ENCODE data around the gene CCDC142.

CCDC142 gene

GRCh38 chr2:74474899-74475298 is 7.9 kb downstream of the CCDC142 start:
- Histone ChIP-seq H3K4me3 (ENCODE audit: low read length) (no peak overlapping the region), H3K79me2 (ENCODE audit: low read length) (peaks cover 6% of the 10 kb centered on the region), H3K27me3 (replicated peaks; ENCODE audit: insufficient read depth, low read length) (no peaks in the 10 kb centered on the region), H3K4me2 (ENCODE audit: low read depth, low read length) (no peak overlapping the region), H2AFZ (ENCODE audit: low read length) (no peak overlapping the region), H3F3A (ENCODE audit: insufficient read depth, low read length) (peaks cover 34% of the 10 kb centered on the region), H3K9ac (ENCODE audit: low read length) (no peak overlapping the region), H3K9me3 (replicated peaks; ENCODE audit: insufficient read depth, low read length) (no peaks in the 10 kb centered on the region), H3K4me1 (ENCODE audit: low read length) (peaks cover 5% of the 10 kb centered on the region; the same call in 1 of the 2 replicates), H3K36me3 (replicated peaks; ENCODE audit: insufficient read depth, low read length) (no peaks in the 10 kb centered on the region; the same call in 1 of the 2 replicates), H3K27ac (ENCODE audit: low read length) (no peak overlapping the region), H4K20me1 (ENCODE audit: insufficient read depth, low read length) (no peaks in the 10 kb centered on the region), H3K9me2 (replicated peaks; ENCODE audit: insufficient read depth, low read length) (no peaks in the 10 kb centered on the region)
- DNase-seq = no peak
- peak; percentile 21 for TF ChIP-seq CTCF (IDR thresholded peaks at IDR 0.05; ENCODE audit: low read length)
- TF ChIP-seq EZH2 (optimal IDR thresholded peaks at IDR 0.05; ENCODE audit: low read depth, low read length) = no peak

GRCh38 chr2:74474481-74474880 is 8.3 kb downstream of the CCDC142 start:
- Histone ChIP-seq H3K79me2 (ENCODE audit: low read length) (peaks cover 6% of the 10 kb centered on the region), H3K9me3 (replicated peaks; ENCODE audit: insufficient read depth, low read length) (no peaks in the 10 kb centered on the region), H3F3A (ENCODE audit: insufficient read depth, low read length) (peaks cover 34% of the 10 kb centered on the region), H3K27me3 (replicated peaks; ENCODE audit: insufficient read depth, low read length) (no peaks in the 10 kb centered on the region), H3K9me2 (replicated peaks; ENCODE audit: insufficient read depth, low read length) (no peaks in the 10 kb centered on the region), H3K9ac (ENCODE audit: low read length) (no peak overlapping the region), H3K36me3 (replicated peaks; ENCODE audit: insufficient read depth, low read length) (no peaks in the 10 kb centered on the region; the same call in 1 of the 2 replicates), H3K27ac (ENCODE audit: low read length) (no peak overlapping the region), H3K4me1 (ENCODE audit: low read length) (peaks cover 5% of the 10 kb centered on the region; the same call in 1 of the 2 replicates), H3K4me3 (ENCODE audit: low read length) (no peak overlapping the region), H2AFZ (ENCODE audit: low read length) (no peak overlapping the region), H4K20me1 (ENCODE audit: insufficient read depth, low read length) (no peaks in the 10 kb centered on the region), H3K4me2 (ENCODE audit: low read depth, low read length) (no peak overlapping the region)
- no peak for DNase-seq
- TF ChIP-seq EZH2 (optimal IDR thresholded peaks at IDR 0.05; ENCODE audit: low read depth, low read length) (no peak), EZH2phosphoT487 (IDR thresholded peaks at IDR 0.05; ENCODE audit: low read length) (no peak), CTCF (IDR thresholded peaks at IDR 0.05; ENCODE audit: low read length) (no peak)

- no peaks in the 10 kb centered on the region for H4K20me1 ChIP-seq (ENCODE audit: insufficient read depth, low read length)
- no peak for TF ChIP-seq EZH2phosphoT487 (IDR thresholded peaks at IDR 0.05; ENCODE audit: low read length)
- TF ChIP-seq EZH2 (optimal IDR thresholded peaks at IDR 0.05; ENCODE audit: low read depth, low read length) = no peak
- TF ChIP-seq CTCF (IDR thresholded peaks at IDR 0.05; ENCODE audit: low read length) = no peak
- peaks cover 5% of the 10 kb centered on the region; the same call in 1 of the 2 replicates for H3K4me1 ChIP-seq (ENCODE audit: low read length)
- H3K4me2 ChIP-seq (ENCODE audit: low read depth, low read length) = peak overlapping the region; percentile 93
- no peak for DNase-seq
- H3K27ac ChIP-seq (ENCODE audit: low read length) = peak overlapping the region; percentile 90
- no peaks in the 10 kb centered on the region for H3K9me2 ChIP-seq (replicated peaks; ENCODE audit: insufficient read depth, low read length)
- H3K79me2 ChIP-seq (ENCODE audit: low read length) = peaks cover 6% of the 10 kb centered on the region
- H3K27me3 ChIP-seq (replicated peaks; ENCODE audit: insufficient read depth, low read length) = no peaks in the 10 kb centered on the region
- peak overlapping the region; percentile 87 for H3K9ac ChIP-seq (ENCODE audit: low read length)
- peak overlapping the region; percentile 93 for H2AFZ ChIP-seq (ENCODE audit: low read length)
- no peaks in the 10 kb centered on the region for H3K9me3 ChIP-seq (replicated peaks; ENCODE audit: insufficient read depth, low read length)
- no peaks in the 10 kb centered on the region; the same call in 1 of the 2 replicates for H3K36me3 ChIP-seq (replicated peaks; ENCODE audit: insufficient read depth, low read length)
- H3F3A ChIP-seq (ENCODE audit: insufficient read depth, low read length) = peaks cover 34% of the 10 kb centered on the region
- H3K4me3 ChIP-seq (ENCODE audit: low read length) = peak overlapping the region; percentile 99
These were observed 9.9 kb downstream of the CCDC142 start for GRCh38 chr2:74472945-74473258.

Data from MM.1S (cell line).